HG03196 (cell line): ENCODE measurements around the gene TAPBP.
A peak's percentile ranks its signal among the peaks of the same experiment; 100 is the strongest.

Experiments used
- ATAC-seq: cut with Tn5 transposase; IDR thresholded peaks from one replicate; pipeline ENCODE4 v1.9.1; 2021; ENCODE audit not compliant: unreplicated experiment

The TAPBP gene

GRCh38 chr6:33320315-33321181, 6.7 kb upstream of the TAPBP start:
- ATAC-seq, result no peak

- no peak for ATAC-seq
These were observed 6.0 kb upstream of the TAPBP start for GRCh38 chr6:33319939-33320314.

GRCh38 chr6:33318426-33319073, 4.7 kb upstream of the TAPBP start:
- no peak for ATAC-seq

GRCh38 chr6:33317669-33318425, 4.0 kb upstream of the TAPBP start, which contains the start of gene ZBTB22:
Gene ZBTB22, minus strand, starts transcription at chr6:33317744. Its CDS starts 828 bp downstream, at chr6:33316916.
- ATAC-seq, result peak; percentile 35

- ATAC-seq, result no peak
These were observed 3.5 kb upstream of the TAPBP start for GRCh38 chr6:33317419-33317668.

- ATAC-seq, result no peak
These were observed 2.9 kb upstream of the TAPBP start for GRCh38 chr6:33316603-33317418.

GRCh38 chr6:33315793-33316602, 2.1 kb upstream of the TAPBP start:
- no peak for ATAC-seq

GRCh38 chr6:33314943-33315792, 1.3 kb upstream of the TAPBP start:
- ATAC-seq, result no peak

- ATAC-seq, result no peak
These were observed 651 bp upstream of the TAPBP start for GRCh38 chr6:33314515-33314942.

- peak; percentile 6 for ATAC-seq
These were observed 671 bp downstream of the TAPBP start for GRCh38 chr6:33313105-33313708.

- no peak for ATAC-seq
These were observed 1.3 kb downstream of the TAPBP start for GRCh38 chr6:33312361-33313104.

GRCh38 chr6:33306356-33306755, 7.5 kb downstream of the TAPBP start:
- no peak for ATAC-seq

GRCh38 chr6:33305052-33305451, 8.8 kb downstream of the TAPBP start:
- no peak for ATAC-seq

GRCh38 chr6:33304216-33304615, 9.7 kb downstream of the TAPBP start:
- no peak for ATAC-seq

GRCh38 chr6:33301877-33302276, 12.0 kb downstream of the TAPBP start:
- ATAC-seq, result no peak

GRCh38 chr6:33299237-33299944, 14.5 kb downstream of the TAPBP start:
- ATAC-seq, result peak; percentile 71

GRCh38 chr6:33298773-33299236, 15.1 kb downstream of the TAPBP start, which contains the start of gene RGL2:
Gene RGL2, minus strand, starts transcription at chr6:33298942. Its CDS starts 332 bp downstream, at chr6:33298610.
- ATAC-seq, result peak; percentile 28
